Measurements from ENCODE around the gene ISOC2. TPM values are rescaled to one million over a fixed set of nuclear protein-coding genes. Genes with fewer than 3 reads are reported as not detected.

ISOC2 gene
- total RNA-seq, 1 donor from 2014 or later: 33.2 TPM

- TF ChIP-seq, protein P1, sequence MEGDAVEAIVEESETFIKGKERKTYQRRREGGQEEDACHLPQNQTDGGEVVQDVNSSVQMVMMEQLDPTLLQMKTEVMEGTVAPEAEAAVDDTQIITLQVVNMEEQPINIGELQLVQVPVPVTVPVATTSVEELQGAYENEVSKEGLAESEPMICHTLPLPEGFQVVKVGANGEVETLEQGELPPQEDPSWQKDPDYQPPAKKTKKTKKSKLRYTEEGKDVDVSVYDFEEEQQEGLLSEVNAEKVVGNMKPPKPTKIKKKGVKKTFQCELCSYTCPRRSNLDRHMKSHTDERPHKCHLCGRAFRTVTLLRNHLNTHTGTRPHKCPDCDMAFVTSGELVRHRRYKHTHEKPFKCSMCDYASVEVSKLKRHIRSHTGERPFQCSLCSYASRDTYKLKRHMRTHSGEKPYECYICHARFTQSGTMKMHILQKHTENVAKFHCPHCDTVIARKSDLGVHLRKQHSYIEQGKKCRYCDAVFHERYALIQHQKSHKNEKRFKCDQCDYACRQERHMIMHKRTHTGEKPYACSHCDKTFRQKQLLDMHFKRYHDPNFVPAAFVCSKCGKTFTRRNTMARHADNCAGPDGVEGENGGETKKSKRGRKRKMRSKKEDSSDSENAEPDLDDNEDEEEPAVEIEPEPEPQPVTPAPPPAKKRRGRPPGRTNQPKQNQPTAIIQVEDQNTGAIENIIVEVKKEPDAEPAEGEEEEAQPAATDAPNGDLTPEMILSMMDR (IDR thresholded peaks at IDR 0.05; ENCODE audit: insufficient read depth, low read length, severe bottlenecking): no peak
- H3K27me3 ChIP-seq (ENCODE audit: control insufficient read depth, insufficient read depth, low read length): peaks cover 3% of the 10 kb centered on the region
- no peak overlapping the region for H3K4me3 ChIP-seq (ENCODE audit: low read depth, low read length)
- no peak for FAIRE-seq
- no peak for DNase-seq (ENCODE audit: low read depth)
- no peaks in the 10 kb centered on the region for H3K36me3 ChIP-seq (ENCODE audit: control insufficient read depth, insufficient read depth, low read length)
Observed at GRCh38 chr19:55495646-55496349, 34.4 kb upstream of the ISOC2 start.

GRCh38 chr19:55494172-55494761 is 32.8 kb upstream of the ISOC2 start:
- Histone ChIP-seq H3K4me3 (ENCODE audit: low read depth, low read length) (no peak overlapping the region), H3K36me3 (ENCODE audit: control insufficient read depth, insufficient read depth, low read length) (no peaks in the 10 kb centered on the region), H3K27me3 (ENCODE audit: control insufficient read depth, insufficient read depth, low read length) (peaks cover 5% of the 10 kb centered on the region)
- no peak for FAIRE-seq
- TF ChIP-seq, protein P1 (IDR thresholded peaks at IDR 0.05; ENCODE audit: insufficient read depth, low read length, severe bottlenecking): no peak
- DNase-seq (ENCODE audit: low read depth): no peak

GRCh38 chr19:55493645-55494171 is 32.3 kb upstream of the ISOC2 start:
- H3K36me3 ChIP-seq (ENCODE audit: control insufficient read depth, insufficient read depth, low read length): no peaks in the 10 kb centered on the region
- peaks cover 5% of the 10 kb centered on the region for H3K27me3 ChIP-seq (ENCODE audit: control insufficient read depth, insufficient read depth, low read length)
- TF ChIP-seq, protein P1 (IDR thresholded peaks at IDR 0.05; ENCODE audit: insufficient read depth, low read length, severe bottlenecking): no peak
- H3K4me3 ChIP-seq (ENCODE audit: low read depth, low read length): no peak overlapping the region
- FAIRE-seq (no peak), DNase-seq (ENCODE audit: low read depth) (no peak)

GRCh38 chr19:55493052-55493644 is 31.7 kb upstream of the ISOC2 start:
- DNase-seq (ENCODE audit: low read depth) (no peak), FAIRE-seq (no peak)
- TF ChIP-seq, protein P1 (IDR thresholded peaks at IDR 0.05; ENCODE audit: insufficient read depth, low read length, severe bottlenecking): no peak
- peaks cover 5% of the 10 kb centered on the region for H3K27me3 ChIP-seq (ENCODE audit: control insufficient read depth, insufficient read depth, low read length)
- no peak overlapping the region for H3K4me3 ChIP-seq (ENCODE audit: low read depth, low read length)
- H3K36me3 ChIP-seq (ENCODE audit: control insufficient read depth, insufficient read depth, low read length): no peaks in the 10 kb centered on the region

GRCh38 chr19:55492362-55492944 is 31.0 kb upstream of the ISOC2 start:
- no peak for DNase-seq (ENCODE audit: low read depth)
- Histone ChIP-seq H3K36me3 (ENCODE audit: control insufficient read depth, insufficient read depth, low read length) (no peaks in the 10 kb centered on the region), H3K27me3 (ENCODE audit: control insufficient read depth, insufficient read depth, low read length) (peaks cover 5% of the 10 kb centered on the region), H3K4me3 (ENCODE audit: low read depth, low read length) (no peak overlapping the region)
- TF ChIP-seq, protein P1 (IDR thresholded peaks at IDR 0.05; ENCODE audit: insufficient read depth, low read length, severe bottlenecking): no peak
- no peak for FAIRE-seq
